ENCODE results near the gene CDH6. TPM values are rescaled to one million over a fixed set of nuclear protein-coding genes. Genes with fewer than 3 reads are reported as not detected.
A peak's percentile ranks its signal among the peaks of the same experiment; 100 is the strongest.

CDH6 gene
- polyA plus RNA-seq, 1 of the 3 experiments (the other 2 are of a cell fraction): 1.1 TPM

DNA sequence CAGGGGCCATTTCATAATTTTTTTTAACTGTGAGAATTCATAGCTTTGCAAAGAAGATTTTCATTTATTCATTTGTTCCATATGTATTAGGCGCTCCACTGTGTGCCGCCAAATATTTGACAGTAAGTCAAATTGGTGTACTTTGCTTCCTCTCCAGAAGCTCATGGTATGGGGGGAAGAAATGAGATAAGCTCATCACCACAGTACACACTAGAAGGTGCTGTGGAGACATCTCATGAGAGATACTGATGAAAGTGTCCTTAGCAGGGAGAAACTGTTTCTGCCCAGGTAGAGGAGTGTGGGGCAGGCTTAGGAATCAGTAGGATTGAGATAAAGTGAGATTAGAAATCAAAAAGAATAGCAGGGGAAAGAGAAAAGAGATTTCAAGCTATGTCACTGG is 136.2 kb downstream of the CDH6 start:
- Histone ChIP-seq H3K27me3 (ENCODE audit: insufficient read depth) (no peaks in the 10 kb centered on the region), H3F3A (replicated peaks; ENCODE audit: insufficient read depth) (no peaks in the 10 kb centered on the region), H3K4me1 (ENCODE audit: control insufficient read depth in 1 of 2, insufficient read depth in 2 of 2, low read depth in 1 of 2, low read length in 1 of 2) (no peaks in the 10 kb centered on the region), H3K27ac (ENCODE audit: low read depth in 2 of 2, low read length in 1 of 2) (no peak overlapping the region), H3K9me3 (no peaks in the 10 kb centered on the region), H2AFZ (ENCODE audit: low read depth) (no peak overlapping the region), H3K36me3 (replicated peaks in 1 of 2; ENCODE audit: control insufficient read depth in 1 of 2, insufficient read depth in 2 of 2, low read length in 1 of 2) (no peaks in the 10 kb centered on the region), H3K4me2 (no peak overlapping the region), H3K79me2 (ENCODE audit: insufficient read depth) (no peaks in the 10 kb centered on the region), H3K9me2 (no peaks in the 10 kb centered on the region), H3K4me3 (ENCODE audit: low read depth in 2 of 2, low read length in 1 of 2) (no peak overlapping the region), H3K9ac (no peak overlapping the region), H4K20me1 (ENCODE audit: insufficient read depth) (no peaks in the 10 kb centered on the region)
- 83% methylated on average over 2 of the region's 2 CpGs for WGBS (ENCODE audit: low lambda C conversion rate)
- POLR2A ChIA-PET: no interaction called here
- TF ChIP-seq, protein P1, sequence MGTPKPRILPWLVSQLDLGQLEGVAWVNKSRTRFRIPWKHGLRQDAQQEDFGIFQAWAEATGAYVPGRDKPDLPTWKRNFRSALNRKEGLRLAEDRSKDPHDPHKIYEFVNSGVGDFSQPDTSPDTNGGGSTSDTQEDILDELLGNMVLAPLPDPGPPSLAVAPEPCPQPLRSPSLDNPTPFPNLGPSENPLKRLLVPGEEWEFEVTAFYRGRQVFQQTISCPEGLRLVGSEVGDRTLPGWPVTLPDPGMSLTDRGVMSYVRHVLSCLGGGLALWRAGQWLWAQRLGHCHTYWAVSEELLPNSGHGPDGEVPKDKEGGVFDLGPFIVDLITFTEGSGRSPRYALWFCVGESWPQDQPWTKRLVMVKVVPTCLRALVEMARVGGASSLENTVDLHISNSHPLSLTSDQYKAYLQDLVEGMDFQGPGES (IDR thresholded peaks at IDR 0.05; ENCODE audit: low read depth, low read length): no peak
- TF ChIP-seq SMC3 (IDR thresholded peaks at IDR 0.05; ENCODE audit: low read depth, low read length) (peak; percentile 30), RAD21 (IDR thresholded peaks at IDR 0.05; ENCODE audit: low read length) (peak; percentile 38), FOXJ3 (CRISPR knock-in tag; IDR thresholded peaks at IDR 0.05) (no peak), MEF2A (IDR thresholded peaks at IDR 0.05; ENCODE audit: borderline replicate concordance, low read depth) (no peak), RCOR1 (IDR thresholded peaks at IDR 0.05; ENCODE audit: low read length) (no peak)
- CTCF ChIA-PET: interaction anchor here (0.6 to 0.9 kb wide), 2 partner anchors 22 to 224 kb away, joined by 3 to 5 read pairs; no protein-coding TSS in a partner anchor
- DNase-seq: no peak

DNA sequence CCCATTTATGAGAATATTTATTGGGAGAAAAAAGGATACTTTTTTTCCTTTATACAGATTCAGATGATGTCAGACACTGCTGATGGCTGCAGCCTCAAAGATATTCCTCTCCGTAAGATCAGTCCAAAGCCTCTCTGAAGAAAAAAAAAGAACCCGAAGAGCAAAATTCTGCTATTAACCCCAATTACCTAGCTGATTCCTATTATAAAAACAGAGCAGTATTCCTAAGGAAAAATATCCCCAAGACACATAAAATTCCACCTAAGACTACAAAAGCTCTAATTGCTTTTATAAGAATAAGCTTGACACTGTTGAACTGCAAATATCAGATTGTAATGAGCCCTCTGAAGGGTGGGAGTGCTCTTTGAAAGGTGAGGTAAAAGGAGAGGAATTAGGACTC is 138.7 kb downstream of the CDH6 start:
- Histone ChIP-seq H2AFZ (ENCODE audit: low read depth) (no peak overlapping the region), H3K4me3 (ENCODE audit: low read depth in 2 of 2, low read length in 1 of 2) (no peak overlapping the region), H3K9ac (no peak overlapping the region), H3K27me3 (ENCODE audit: insufficient read depth) (no peaks in the 10 kb centered on the region), H3K27ac (ENCODE audit: low read depth in 2 of 2, low read length in 1 of 2) (no peak overlapping the region), H3K9me2 (no peaks in the 10 kb centered on the region), H3K36me3 (replicated peaks in 1 of 2; ENCODE audit: control insufficient read depth in 1 of 2, insufficient read depth in 2 of 2, low read length in 1 of 2) (no peaks in the 10 kb centered on the region), H3K4me2 (no peak overlapping the region), H4K20me1 (ENCODE audit: insufficient read depth) (no peaks in the 10 kb centered on the region), H3K79me2 (ENCODE audit: insufficient read depth) (no peaks in the 10 kb centered on the region), H3K9me3 (no peaks in the 10 kb centered on the region), H3F3A (replicated peaks; ENCODE audit: insufficient read depth) (no peaks in the 10 kb centered on the region), H3K4me1 (ENCODE audit: control insufficient read depth in 1 of 2, insufficient read depth in 2 of 2, low read depth in 1 of 2, low read length in 1 of 2) (no peaks in the 10 kb centered on the region)
- TF ChIP-seq RCOR1 (IDR thresholded peaks at IDR 0.05; ENCODE audit: low read length) (no peak), TAF1 (IDR thresholded peaks at IDR 0.05; ENCODE audit: borderline replicate concordance, low read depth, low read length) (no peak), EP300 (IDR thresholded peaks at IDR 0.05; ENCODE audit: borderline replicate concordance in 1 of 2, low read depth in 1 of 2, low read length in 1 of 2) (no peak), ELF1 (IDR thresholded peaks at IDR 0.05) (no peak)
- TF ChIP-seq, protein P2, sequence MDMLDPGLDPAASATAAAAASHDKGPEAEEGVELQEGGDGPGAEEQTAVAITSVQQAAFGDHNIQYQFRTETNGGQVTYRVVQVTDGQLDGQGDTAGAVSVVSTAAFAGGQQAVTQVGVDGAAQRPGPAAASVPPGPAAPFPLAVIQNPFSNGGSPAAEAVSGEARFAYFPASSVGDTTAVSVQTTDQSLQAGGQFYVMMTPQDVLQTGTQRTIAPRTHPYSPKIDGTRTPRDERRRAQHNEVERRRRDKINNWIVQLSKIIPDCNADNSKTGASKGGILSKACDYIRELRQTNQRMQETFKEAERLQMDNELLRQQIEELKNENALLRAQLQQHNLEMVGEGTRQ (IDR thresholded peaks at IDR 0.05; ENCODE audit: borderline replicate concordance, low read depth, low read length): no peak
- TF ChIP-seq, protein P3, sequence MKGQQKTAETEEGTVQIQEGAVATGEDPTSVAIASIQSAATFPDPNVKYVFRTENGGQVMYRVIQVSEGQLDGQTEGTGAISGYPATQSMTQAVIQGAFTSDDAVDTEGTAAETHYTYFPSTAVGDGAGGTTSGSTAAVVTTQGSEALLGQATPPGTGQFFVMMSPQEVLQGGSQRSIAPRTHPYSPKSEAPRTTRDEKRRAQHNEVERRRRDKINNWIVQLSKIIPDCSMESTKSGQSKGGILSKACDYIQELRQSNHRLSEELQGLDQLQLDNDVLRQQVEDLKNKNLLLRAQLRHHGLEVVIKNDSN (IDR thresholded peaks at IDR 0.05; ENCODE audit: borderline replicate concordance, low read depth): no peak
- ChIA-PET POLR2A (no interaction called here), CTCF (interaction anchor here (1.5 kb wide), 2 partner anchors 12 to 61 kb away, joined by 4 to 5 read pairs; no protein-coding TSS in a partner anchor)
- WGBS (ENCODE audit: low lambda C conversion rate): 90% methylated on average over 2 of the region's 2 CpGs
- DNase-seq: no peak
